GM19025 (cell line): Measurements from ENCODE around the gene SPRED3.

ENCODE experiments used
- ATAC-seq: cut with Tn5 transposase; IDR thresholded peaks from one replicate; pipeline ENCODE4 v1.9.1; 2021; ENCODE audit warnings: mild to moderate bottlenecking, low read depth, moderate library complexity; ENCODE audit not compliant: unreplicated experiment

The SPRED3 gene

GRCh38 chr19:38442736-38443135, 54.2 kb downstream of the SPRED3 start:
- ATAC-seq: no peak

GRCh38 chr19:38443458-38443999, 55.0 kb downstream of the SPRED3 start:
- no peak for ATAC-seq

DNA sequence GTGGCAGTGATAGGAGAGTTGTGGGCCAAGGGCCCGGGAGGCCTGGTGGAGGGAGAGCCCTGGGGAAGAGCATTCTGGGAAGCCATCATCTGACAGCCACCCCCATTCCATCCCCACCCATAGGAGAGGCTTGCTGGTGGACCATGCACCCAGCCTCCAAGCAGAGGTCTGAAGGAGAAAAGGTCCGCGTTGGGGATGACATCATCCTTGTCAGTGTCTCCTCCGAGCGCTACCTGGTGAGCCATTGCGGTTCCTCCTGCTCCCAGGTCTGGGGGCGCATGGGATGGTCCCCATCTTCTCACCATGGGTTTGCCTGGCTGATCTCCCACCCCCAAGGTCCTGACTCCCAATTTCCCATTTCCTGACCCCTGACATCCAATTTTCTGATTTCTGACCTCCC, 55.5 kb downstream of the SPRED3 start:
- ATAC-seq: no peak

DNA sequence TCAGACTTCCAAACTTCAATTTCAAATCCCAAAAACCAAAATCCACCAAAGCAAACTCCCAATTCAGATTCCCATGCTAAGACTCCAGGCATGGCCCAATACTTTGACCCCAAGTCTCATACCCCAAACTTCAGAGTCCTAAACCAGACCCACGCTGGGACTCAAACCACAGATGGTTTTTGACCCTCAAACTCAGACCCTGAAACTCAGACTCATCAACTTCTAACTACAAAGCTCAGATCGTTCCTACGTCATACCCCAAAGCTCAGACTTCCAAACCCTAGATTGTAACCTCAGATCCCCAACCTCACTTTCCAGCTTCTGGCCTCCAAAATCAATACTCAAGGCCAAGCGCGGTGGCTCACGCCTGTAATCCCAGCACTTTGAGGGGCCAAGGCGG, 56.9 kb downstream of the SPRED3 start:
- ATAC-seq: no peak

DNA sequence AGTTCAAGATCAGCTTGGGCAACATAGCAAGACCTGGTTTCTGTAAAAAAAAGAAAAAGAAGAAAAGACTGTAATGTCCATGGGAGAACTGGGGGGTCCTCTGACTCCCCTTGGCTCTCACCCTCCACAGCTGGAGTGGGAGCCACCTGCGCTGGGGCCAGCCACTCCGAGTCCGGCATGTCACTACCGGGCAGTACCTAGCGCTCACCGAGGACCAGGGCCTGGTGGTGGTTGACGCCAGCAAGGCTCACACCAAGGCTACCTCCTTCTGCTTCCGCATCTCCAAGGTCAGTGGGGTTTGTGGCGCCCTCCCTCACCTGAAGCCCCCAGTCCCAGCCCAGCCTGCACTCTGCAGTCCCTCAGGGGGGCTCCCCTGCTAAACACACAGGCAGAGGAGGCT, 59.7 kb downstream of the SPRED3 start:
- ATAC-seq: no peak
